Aorta (tissue), 5 donors: Measurements from ENCODE around the gene FAM76B. TPM values are rescaled to one million over a fixed set of nuclear protein-coding genes. Genes with fewer than 3 reads are reported as not detected.
A peak's percentile ranks its signal among the peaks of the same experiment; 100 is the strongest.

ENCODE experiments used
- ATAC-seq: fragments of 200-7000 bp; cut with Tn5 transposase; one replicate; pipeline ENCODE4 v1.9.1; 2022; ENCODE audit warnings: moderate library complexity; ENCODE audit not compliant: low FRiP score
- DNase-seq, 2 donors: peaks; one replicate each; pipeline ENCODE4 v3.0.0-alpha.2; 2020
- H3K27ac ChIP-seq, 2 donors: one replicate each; pipeline ENCODE4 v1.5.1; 2013; ENCODE audit warnings: low read length in 2 of 2, mild to moderate bottlenecking in 2 of 2, moderate library complexity in 2 of 2, control low read depth in 1 of 2, inconsistent platforms in 1 of 2, low read depth in 1 of 2
- H3K27me3 ChIP-seq, 2 donors: one replicate each; pipeline ENCODE4 v1.6.1; 2013; ENCODE audit warnings: control low read depth in 1 of 2, low read length in 1 of 2, mild to moderate bottlenecking in 1 of 2, moderate library complexity in 1 of 2; ENCODE audit not compliant: insufficient read depth in 2 of 2, control insufficient read depth in 1 of 2
- H3K36me3 ChIP-seq, 2 donors: one replicate each; pipeline ENCODE4 v1.6.1; 2013; ENCODE audit warnings: control low read depth in 1 of 2, low read length in 1 of 2, mild to moderate bottlenecking in 1 of 2; ENCODE audit not compliant: insufficient read depth in 2 of 2, control insufficient read depth in 1 of 2
- H3K4me1 ChIP-seq, 2 donors: one replicate each; pipeline ENCODE4 v1.6.1; 2013; ENCODE audit warnings: low read length in 2 of 2, control low read depth in 1 of 2, mild to moderate bottlenecking in 1 of 2, moderate library complexity in 1 of 2; ENCODE audit not compliant: insufficient read depth in 2 of 2, control insufficient read depth in 1 of 2
- H3K4me3 ChIP-seq, 2 donors: one replicate each; pipeline ENCODE4 v1.5.1; 2013; ENCODE audit warnings: low read length in 2 of 2, control low read depth in 1 of 2, mild to moderate bottlenecking in 1 of 2
- H3K9me3 ChIP-seq: one replicate; pipeline ENCODE4 v1.6.1; 2013; ENCODE audit warnings: mild to moderate bottlenecking, low read length; ENCODE audit not compliant: control insufficient read depth
- WGBS, 2 donors: extraction: QIAGEN DNeasy Blood & Tissue Kit; methylation state at CpG; one replicate each; pipeline ENCODE4 v1.1.7; 2013; 5-methylcytosine and 5-hydroxymethylcytosine counted together
- intact Hi-C, 2 donors: fragments of 100-400 bp; cut with DNase I; formaldehyde crosslinking; loops; one replicate each; pipeline versions ENCODE4 v1.14.2 to v1.15.0; 2022
- polyA plus RNA-seq, 2 donors: library from polyadenylated mRNA; stranded (reverse); fragments of 200-250 nt; gene quantifications; one replicate each; pipeline ENCODE4 v1.2.3, GENCODE V29; 2013
- total RNA-seq, 2 donors: library from RNA; stranded (reverse); fragmentation: NEBNext Ultra II Directional; extraction: Animal tissue kit (Norgen Biotek cat#: 25700); gene quantifications; one replicate each; pipeline ENCODE4 v1.2.1, GENCODE V29; 2021
- donor health status: healthy with polysubstance abuse.
- donor health status: Bipolar disorder and iron deficiency.
- donor health status: DM: no; HTN: no; CAD: no.
- donor health status: DM: no; HTN: no; CAD: no.
- donor health status: DM: yes; HTN: yes; CAD: no.

Gene FAM76B
- total and polyA plus RNA-seq, 4 donors = 6.9 to 33.4 (median 22.4) TPM

GRCh38 chr11:95790123-95790932, 746 bp upstream of the FAM76B start, which contains the start of gene CEP57:
CEP57 (plus strand) TSS chr11:95790498; CDS start chr11:95790699, 201 bp downstream.
- Histone ChIP-seq H3K9me3 (no peaks in the 10 kb centered on the region), H3K4me1 (peaks cover 0 to 2% of the 10 kb centered on the region in 2 donors), H3K27me3 (no peaks in the 10 kb centered on the region), H3K36me3 (peaks cover 0 to 3% of the 10 kb centered on the region in 2 donors), H3K4me3 (peak within 1 kb of the TSS; percentile 85 to 89), H3K27ac (peak within 1 kb of the TSS; percentile 58 to 97)
- WGBS, 2 donors = 0 to 1% methylated on average over 55 of the region's 55 CpGs
- ATAC-seq = peak; percentile 96
- intact Hi-C loops = no loop called here
- DNase-seq = peak; percentile 96 to 97

DNA sequence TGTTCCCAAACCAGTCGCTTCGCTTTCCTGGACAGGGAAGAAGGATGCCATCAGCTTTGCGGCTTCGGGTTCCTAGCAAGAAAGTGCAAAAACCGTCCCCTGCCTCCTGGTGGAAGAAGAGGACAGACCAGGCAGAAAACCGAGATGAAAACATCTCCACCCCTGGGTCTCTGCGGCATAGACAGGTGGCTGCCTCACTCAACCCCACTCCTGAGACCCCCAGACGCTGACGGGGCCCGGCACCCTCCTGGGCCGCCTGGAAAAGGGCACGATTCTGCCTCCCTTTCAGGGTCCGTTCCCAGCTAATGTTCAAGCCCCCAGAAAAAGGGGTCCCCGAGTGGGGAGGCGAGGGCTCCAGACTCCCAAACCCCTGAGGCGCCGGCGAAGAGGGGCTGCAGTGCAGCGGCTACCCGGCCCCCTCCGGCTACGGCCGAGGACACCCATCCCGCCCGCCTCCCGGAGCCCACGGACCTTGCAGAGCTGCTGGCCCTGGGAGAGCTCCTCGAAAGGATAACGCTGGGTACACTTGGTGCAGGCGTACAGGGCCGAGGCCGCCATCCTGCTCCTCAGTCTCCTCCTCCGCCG, 569 bp downstream of the FAM76B start:
- no peaks in the 10 kb centered on the region for H3K9me3 ChIP-seq
- intact Hi-C loops = no loop called here
- H3K27ac ChIP-seq = peak overlapping the region in 1 of 2 donors; percentile 97
- 0 to 1% methylated on average over 34 of the region's 34 CpGs for WGBS, 2 donors
- H3K36me3 ChIP-seq = peaks cover 0 to 5% of the 10 kb centered on the region in 2 donors
- no peak for DNase-seq
- H3K27me3 ChIP-seq = no peaks in the 10 kb centered on the region
- H3K4me3 ChIP-seq = peak overlapping the region; percentile 80 to 89
- peaks cover 0 to 2% of the 10 kb centered on the region in 2 donors for H3K4me1 ChIP-seq
- no peak for ATAC-seq

- Histone ChIP-seq H3K4me1 (no peaks in the 10 kb centered on the region), H3K27ac (no peak overlapping the region), H3K27me3 (no peaks in the 10 kb centered on the region), H3K4me3 (no peak overlapping the region), H3K9me3 (no peaks in the 10 kb centered on the region), H3K36me3 (peaks cover 0 to 6% of the 10 kb centered on the region in 2 donors)
- intact Hi-C loops = no loop called here
- DNase-seq (no peak), ATAC-seq (no peak)
- 75 to 86% methylated on average over 2 of the region's 2 CpGs for WGBS, 2 donors
Observed at GRCh38 chr11:95780544-95780943, 9.0 kb downstream of the FAM76B start.

DNA sequence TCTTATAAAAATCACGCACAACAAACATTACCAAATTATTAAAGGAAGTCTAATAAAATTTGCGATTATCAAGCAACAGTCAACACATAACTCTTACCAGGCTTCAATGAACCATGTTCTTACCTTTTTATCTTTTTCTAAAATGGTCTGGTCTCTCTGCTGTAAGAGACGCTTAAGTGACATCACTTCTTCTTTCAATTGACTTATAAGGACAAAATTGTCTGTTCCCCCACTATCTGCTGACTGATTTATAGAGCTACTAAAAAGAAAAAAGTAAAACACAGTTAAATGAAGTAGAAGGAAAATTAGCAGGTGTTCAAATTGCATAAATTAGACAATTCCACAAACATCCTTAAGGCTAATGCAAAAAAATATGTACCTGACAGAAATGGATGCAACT, 10.9 kb downstream of the FAM76B start:
- Histone ChIP-seq H3K27ac (no peak overlapping the region), H3K4me1 (no peaks in the 10 kb centered on the region), H3K4me3 (no peak overlapping the region), H3K36me3 (peaks cover 0 to 1% of the 10 kb centered on the region in 2 donors), H3K27me3 (no peaks in the 10 kb centered on the region), H3K9me3 (no peaks in the 10 kb centered on the region)
- intact Hi-C loops = no loop called here
- DNase-seq (no peak), ATAC-seq (no peak)
- WGBS, 2 donors = 92 to 96% methylated on average over 3 of the region's 3 CpGs

GRCh38 chr11:95776859-95777258, 12.7 kb downstream of the FAM76B start:
- H3K36me3 ChIP-seq = no peaks in the 10 kb centered on the region

DNA sequence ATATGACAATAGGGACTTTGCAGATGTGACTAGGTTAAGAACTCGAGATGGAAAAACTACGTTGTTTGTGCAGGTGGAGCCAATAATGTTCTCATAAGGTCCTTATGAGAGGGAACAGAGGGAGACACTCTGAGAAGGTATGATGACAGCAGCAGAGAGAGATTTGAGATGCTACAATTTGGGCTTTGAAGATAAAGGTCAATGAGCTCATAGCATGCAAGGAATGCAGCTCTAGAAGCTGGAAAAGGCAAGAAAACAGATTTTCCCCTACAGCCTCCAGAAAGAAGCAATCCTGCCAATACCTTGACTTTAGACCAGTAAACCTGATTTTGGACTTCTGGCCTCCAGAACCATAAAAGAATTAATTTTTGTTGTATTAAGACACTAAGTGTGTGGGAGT, 21.1 kb downstream of the FAM76B start:
- DNase-seq = no peak
- no peaks in the 10 kb centered on the region for H3K4me1 ChIP-seq
- no peaks in the 10 kb centered on the region for H3K27me3 ChIP-seq
- WGBS, 2 donors = 29 to 47% methylated on average over 2 of the region's 2 CpGs
- H3K27ac ChIP-seq = no peak overlapping the region
- intact Hi-C loops = loop anchor here (10.0 kb wide), 2 partner anchors 694 to 794 kb away; partner anchors contain the start of genes CWC15 (in 1 of the 2) and KDM4D (in 1 of the 2)
- H3K4me3 ChIP-seq = no peak overlapping the region
- H3K36me3 ChIP-seq = no peaks in the 10 kb centered on the region
- no peaks in the 10 kb centered on the region for H3K9me3 ChIP-seq
- ATAC-seq = no peak

More at GRCh38 chr11:95776859-95777258, 12.7 kb downstream of the FAM76B start:
- Histone ChIP-seq H3K27me3 (no peaks in the 10 kb centered on the region), H3K27ac (no peak overlapping the region), H3K4me3 (no peak overlapping the region), H3K9me3 (no peaks in the 10 kb centered on the region), H3K4me1 (no peaks in the 10 kb centered on the region)
- no peak for ATAC-seq
- DNase-seq = no peak
- intact Hi-C loops = no loop called here

DNA sequence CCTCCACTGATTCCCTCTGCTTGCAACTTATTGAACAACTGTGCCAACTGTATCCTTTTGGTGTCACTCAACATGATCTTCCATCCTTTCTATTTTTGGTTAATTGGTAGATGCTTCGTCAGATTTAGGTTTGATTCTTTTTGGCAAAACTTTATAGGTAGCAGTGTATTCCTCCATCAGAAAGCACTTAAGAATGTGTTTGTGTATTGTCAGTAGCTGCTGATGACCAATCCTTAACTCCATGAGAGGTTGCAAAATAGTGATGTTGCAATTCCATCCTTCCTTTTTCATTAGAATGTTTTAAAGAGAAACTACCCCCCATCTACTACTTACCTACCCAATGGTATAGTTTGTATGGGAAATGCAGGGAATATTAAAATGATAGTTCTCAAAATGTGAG, 22.1 kb downstream of the FAM76B start:
- no peaks in the 10 kb centered on the region for H3K4me1 ChIP-seq
- no peaks in the 10 kb centered on the region for H3K27me3 ChIP-seq
- DNase-seq = no peak
- ATAC-seq = no peak
- H3K27ac ChIP-seq = no peak overlapping the region
- intact Hi-C loops = loop anchor here (10.0 kb wide), 2 partner anchors 693 to 793 kb away; partner anchors contain the start of genes CWC15 (in 1 of the 2) and KDM4D (in 1 of the 2)
- no peaks in the 10 kb centered on the region for H3K36me3 ChIP-seq
- H3K4me3 ChIP-seq = no peak overlapping the region
- 67 to 81% methylated on average over 1 of the region's 1 CpG for WGBS, 2 donors
- no peaks in the 10 kb centered on the region for H3K9me3 ChIP-seq

- Histone ChIP-seq H3K36me3 (no peaks in the 10 kb centered on the region), H3K27ac (no peak overlapping the region), H3K4me3 (no peak overlapping the region), H3K27me3 (no peaks in the 10 kb centered on the region), H3K9me3 (no peaks in the 10 kb centered on the region), H3K4me1 (no peaks in the 10 kb centered on the region)
- 78 to 79% methylated on average over 3 of the region's 3 CpGs for WGBS, 2 donors
- DNase-seq (no peak), ATAC-seq (no peak)
- intact Hi-C loops = loop anchor here (10.0 kb wide), 2 partner anchors 692 to 792 kb away; partner anchors contain the start of genes CWC15 (in 1 of the 2) and KDM4D (in 1 of the 2)
Observed at GRCh38 chr11:95766701-95767100, 22.9 kb downstream of the FAM76B start.
